HG02642 (cell line): Measurements from ENCODE around the gene ALPK3.

Source experiments
- ATAC-seq: cut with Tn5 transposase; IDR thresholded peaks from one replicate; pipeline ENCODE4 v1.9.1; 2021; ENCODE audit warnings: mild to moderate bottlenecking; ENCODE audit not compliant: unreplicated experiment, poor library complexity

ALPK3 gene

GRCh38 chr15:84911879-84912660 is 94.9 kb downstream of the ALPK3 start:
- ATAC-seq, result no peak

- no peak for ATAC-seq
Observed at GRCh38 chr15:84913360-84913723, 96.2 kb downstream of the ALPK3 start.

- ATAC-seq, result no peak
Observed at GRCh38 chr15:84914351-84914750, 97.2 kb downstream of the ALPK3 start.

- ATAC-seq, result peak; percentile 92
Observed at GRCh38 chr15:84914909-84915605, 97.9 kb downstream of the ALPK3 start.

- ATAC-seq, result no peak
Observed at GRCh38 chr15:84915606-84915958, 98.4 kb downstream of the ALPK3 start.

GRCh38 chr15:84917452-84917851 is 100.3 kb downstream of the ALPK3 start:
- ATAC-seq, result no peak

- no peak for ATAC-seq
Observed at GRCh38 chr15:84919106-84919667, 102.0 kb downstream of the ALPK3 start.

GRCh38 chr15:84921121-84921520 is 104.0 kb downstream of the ALPK3 start:
- ATAC-seq, result no peak

- ATAC-seq, result no peak
Observed at GRCh38 chr15:84922530-84922929, 105.4 kb downstream of the ALPK3 start.
